Stimulated activated CD4-positive, alpha-beta T cell treated with anti-CD3 and anti-CD28 coated beads, Interleukin-4, amount 100 ng/mL, for 24 hours (primary cell): Measurements from ENCODE around the gene ELOVL1.
A peak's percentile ranks its signal among the peaks of the same experiment; 100 is the strongest.

Experiments
- DNase-seq: peaks from one replicate; pipeline ENCODE4 v3.0.0-alpha.2; 2020

The ELOVL1 gene

DNA sequence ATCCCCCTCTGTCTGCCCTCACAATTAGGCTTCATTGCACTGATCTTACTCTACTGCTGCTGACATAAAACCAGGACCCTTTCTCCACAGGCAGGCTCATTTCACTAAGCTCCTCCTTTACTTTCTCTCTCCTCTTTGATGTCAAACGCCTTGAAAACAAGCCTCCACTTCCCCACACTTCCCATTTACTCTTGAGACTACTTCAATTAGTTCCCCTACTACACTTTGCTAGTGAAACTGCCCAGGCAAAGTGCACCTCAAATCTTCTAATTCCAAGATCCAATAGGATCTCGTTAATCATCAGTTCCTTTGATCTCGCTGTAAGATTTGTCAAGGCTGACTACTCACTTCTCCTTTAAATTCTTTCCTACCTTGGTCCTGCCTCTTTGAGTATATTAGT, 14.9 kb downstream of the ELOVL1 start:
- DNase-seq = no peak

DNA sequence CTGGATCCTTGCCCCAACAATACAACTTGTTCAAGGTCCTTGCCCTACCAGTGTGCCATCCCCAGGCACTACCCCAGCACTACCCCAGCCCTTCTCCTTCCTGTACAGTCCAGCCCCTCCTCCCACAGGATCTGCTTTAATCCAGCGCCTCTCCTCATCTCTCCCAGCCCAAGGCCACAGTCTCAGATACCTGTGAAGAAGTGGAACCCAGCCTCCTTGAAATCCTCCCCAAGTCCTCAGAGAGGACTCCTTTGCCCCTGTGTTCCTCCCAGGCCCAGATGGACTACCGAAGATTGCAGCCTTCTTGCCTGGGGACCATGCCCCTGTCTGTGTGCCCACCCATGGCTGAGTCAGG, 15.5 kb downstream of the ELOVL1 start:
- DNase-seq = no peak

DNA sequence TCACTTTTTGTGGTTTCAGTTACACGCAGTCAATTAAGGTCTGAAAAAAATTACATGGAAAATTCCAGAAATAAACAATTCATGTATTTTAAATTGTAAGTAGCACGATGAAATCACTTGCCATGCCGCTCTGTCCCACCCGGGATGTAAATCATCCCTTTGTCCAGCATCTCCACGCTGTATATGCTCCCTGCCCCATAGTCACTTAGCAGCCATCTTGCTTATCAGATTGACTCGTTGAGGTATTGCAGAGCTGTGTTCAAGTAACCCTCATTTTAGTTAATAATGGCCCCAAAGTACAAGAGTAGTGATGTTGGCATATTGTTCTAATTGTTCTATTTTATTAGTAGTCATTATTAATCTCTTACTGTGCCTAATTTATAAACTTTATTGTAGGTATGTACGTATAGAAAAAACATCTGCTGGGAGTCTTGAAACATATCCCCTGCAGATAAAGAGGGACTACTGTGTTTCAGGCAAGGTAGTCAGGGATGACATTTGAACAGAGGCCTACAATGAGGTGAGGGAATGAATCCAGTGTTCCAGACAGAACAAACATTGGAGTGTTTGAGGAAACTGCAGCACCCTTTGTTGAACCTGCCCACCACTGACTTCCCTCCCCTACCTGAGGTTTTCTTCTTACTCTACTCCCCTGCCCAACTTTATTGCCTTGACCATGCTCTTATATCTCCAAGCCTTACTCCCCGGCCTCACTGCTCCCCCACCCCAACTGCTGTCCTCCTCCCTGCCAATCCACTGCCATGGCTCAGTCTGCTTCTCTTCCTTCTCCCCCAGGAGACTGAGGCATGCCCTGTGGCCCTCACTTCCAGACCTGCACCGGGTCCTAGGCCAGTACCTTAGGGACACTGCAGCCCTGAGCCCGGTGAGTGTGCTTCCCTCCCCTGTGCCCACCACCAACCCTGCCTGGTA, 16.1 kb downstream of the ELOVL1 start:
- DNase-seq = no peak

DNA sequence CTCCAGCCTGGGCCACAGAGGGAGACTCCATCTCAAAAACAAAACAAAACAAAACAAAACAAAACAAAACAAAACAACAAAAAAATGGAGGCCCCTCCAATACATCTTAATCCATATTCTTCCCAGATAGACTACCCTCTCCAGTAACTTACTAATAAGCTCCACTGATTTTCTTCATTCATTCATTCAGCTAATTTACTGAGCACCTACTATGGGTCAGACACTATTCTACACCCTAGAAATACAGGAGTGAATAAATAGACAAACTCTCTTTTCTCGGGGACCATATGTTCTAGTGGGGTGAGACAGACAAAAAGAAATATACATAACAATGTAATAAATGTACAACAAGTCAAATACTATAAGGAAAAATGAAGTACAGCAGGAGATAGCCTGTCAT, 16.8 kb downstream of the ELOVL1 start:
- DNase-seq = no peak

DNA sequence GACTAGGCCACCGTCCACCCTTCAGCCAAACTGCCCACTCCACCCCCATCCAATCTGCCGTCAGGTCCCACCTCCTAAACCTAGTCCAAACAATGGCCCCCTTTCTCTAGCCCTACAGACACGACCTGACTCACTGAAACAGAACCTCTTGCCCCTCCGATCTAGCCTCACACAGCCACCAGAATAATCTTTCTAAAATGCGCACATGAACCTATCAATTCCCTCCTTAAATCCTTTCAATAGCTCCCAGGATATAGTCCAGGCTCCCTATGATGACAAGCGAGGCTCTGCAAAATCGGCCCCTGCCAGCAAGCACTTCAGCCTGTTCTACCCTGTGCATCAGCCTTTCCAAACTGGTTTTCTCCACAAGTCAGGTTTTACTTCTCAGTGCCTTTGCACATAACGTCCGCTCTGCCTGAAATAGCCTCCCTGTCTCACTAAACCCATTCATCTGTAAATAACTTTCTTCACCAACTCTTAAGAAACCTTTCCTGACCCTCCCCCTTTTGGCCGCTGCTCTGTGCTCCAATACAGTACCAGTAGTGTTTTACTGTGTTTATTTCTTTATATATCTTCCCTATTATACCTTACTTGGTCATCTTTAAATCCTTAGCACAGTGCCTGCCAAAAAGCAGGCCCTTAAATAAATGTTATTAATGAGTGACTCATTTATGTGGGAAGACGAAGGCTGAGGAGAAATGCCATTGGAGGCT, 18.1 kb downstream of the ELOVL1 start:
- DNase-seq = no peak

DNA sequence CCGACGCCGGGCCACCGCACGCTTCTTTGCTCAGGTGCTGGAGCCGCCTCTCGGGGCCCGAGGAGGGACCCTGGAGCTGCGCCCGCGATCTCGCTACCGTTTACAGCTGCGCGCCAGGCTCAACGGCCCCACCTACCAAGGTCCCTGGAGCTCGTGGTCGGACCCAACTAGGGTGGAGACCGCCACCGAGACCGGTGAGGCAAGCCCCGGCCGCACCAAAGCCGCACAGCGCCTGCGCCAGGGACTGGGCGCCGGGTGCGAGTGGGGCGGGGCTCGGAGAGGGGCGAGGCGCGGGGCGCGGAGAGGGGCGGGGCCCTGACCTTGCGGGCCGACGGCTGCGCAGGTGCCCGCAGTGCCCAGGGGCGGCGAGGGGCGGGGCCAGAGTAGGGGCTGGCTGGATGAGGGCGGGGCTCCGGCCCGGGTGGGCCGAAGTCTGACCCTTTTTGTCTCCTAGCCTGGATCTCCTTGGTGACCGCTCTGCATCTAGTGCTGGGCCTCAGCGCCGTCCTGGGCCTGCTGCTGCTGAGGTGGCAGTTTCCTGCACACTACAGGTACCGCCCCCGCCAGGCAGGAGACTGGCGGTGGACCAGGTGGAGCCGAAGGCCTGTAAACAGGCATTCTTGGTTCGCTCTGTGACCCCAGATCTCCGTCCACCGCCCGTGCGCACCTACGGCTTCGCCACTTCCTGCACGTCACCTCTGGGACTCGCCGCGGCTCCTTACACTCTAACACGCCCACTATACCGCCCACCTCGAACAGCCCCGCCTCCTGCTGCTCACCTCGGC, 18.8 kb downstream of the ELOVL1 start:
- peak; percentile 51 for DNase-seq

DNA sequence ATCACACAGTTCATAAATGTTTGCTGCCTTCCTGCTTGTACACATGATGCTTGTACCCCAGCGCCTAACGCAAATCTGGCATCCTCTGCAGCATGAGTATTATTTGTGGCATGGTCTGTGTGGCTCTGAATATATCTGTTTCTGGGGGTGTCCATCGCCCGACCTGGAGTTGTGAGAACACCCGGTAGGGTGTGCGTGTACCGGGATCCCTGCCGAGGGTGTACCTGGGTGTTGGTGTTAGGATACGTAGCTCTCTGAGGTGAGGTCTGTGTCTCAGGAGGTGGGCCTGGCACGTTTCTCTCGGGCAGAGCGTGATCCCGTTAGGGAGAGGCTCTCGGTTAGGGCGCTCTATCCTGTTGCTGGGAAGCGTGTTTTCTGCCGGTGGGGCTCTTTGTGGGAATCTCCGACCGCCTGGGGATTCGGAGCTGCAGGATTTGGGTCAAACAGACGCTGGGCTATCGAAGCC, 19.4 kb downstream of the ELOVL1 start:
- no peak for DNase-seq

DNA sequence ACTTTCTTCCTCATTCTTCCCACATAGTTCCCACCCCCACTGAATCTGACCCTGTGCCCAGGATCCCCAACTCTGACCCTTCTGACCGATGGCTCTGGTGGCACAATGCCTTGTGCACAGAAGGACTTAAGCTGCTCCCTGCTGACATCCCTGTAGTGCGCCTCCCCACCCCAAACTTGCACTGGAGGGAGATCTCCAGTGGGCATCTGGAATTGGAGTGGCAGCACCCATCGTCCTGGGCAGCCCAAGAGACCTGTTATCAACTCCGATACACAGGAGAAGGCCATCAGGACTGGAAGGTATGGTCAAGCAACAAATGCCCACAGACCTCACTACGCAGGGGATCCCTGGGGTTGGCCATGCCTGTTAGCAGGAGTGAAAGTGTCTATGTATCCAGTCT, 21.2 kb downstream of the ELOVL1 start:
- DNase-seq = no peak

DNA sequence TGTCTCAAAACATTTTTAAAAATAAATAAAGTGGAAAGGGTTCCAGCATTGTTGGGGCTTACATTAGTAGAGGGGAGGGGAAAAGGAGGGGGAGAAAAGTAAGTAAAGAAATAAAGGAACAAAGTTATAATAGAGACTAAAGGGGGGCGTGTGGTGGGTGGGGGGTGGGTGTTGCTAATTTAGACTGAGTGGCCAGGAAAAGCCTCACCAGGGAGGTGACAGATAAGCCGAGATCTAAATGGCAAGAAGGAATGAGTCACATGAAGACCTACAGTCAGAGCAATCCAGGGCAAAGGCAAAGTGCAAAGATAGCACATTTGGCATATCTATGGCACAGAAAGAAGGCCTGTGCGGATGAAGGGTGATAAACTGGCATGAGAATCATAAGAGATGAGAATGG, 22.7 kb downstream of the ELOVL1 start:
- no peak for DNase-seq

DNA sequence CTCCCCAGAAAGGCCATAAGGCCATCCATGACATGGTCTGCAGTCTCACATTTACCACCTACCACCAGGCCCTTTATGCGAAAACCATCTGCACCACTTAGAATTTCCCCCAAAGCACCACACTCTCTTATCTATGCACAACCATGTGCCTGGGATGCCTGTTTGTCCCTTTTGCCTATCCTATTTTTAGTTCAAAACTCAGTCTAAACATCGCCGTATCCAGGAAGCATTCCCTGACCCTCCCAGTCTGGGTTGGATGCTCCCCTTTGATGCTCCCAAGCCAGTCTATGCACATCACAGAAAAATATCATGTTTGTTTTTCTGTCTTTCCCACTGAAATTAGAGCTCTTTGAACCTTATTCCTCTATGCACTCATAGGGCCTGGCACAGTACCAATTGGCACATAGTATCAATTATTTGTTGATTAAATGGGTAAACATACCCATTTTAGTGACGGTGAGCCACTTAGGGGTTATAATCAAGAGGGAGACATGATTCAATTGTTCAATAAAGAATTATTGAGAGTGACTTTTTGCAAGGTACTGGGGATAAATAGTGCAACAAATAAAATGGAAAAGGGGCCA, 23.5 kb downstream of the ELOVL1 start:
- DNase-seq = no peak

DNA sequence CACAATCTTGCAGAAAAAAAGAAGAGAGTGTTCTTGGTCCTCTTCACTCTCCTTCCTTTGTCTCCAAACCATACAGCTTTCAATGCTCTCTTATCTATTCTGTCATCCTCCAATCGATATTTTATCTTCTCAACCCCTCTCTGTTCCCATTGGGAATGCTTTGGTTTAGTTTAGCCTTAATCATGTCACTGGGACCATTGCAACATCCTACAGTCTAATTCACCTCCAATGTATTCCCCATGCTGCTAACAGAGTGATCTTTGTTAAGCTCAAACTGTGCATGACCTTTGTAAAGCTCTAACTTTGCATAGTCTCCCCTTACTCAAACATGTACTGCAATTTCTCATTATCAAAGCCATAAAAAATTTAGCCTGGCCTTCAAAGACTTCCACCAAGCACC, 27.3 kb downstream of the ELOVL1 start:
- DNase-seq = no peak

DNA sequence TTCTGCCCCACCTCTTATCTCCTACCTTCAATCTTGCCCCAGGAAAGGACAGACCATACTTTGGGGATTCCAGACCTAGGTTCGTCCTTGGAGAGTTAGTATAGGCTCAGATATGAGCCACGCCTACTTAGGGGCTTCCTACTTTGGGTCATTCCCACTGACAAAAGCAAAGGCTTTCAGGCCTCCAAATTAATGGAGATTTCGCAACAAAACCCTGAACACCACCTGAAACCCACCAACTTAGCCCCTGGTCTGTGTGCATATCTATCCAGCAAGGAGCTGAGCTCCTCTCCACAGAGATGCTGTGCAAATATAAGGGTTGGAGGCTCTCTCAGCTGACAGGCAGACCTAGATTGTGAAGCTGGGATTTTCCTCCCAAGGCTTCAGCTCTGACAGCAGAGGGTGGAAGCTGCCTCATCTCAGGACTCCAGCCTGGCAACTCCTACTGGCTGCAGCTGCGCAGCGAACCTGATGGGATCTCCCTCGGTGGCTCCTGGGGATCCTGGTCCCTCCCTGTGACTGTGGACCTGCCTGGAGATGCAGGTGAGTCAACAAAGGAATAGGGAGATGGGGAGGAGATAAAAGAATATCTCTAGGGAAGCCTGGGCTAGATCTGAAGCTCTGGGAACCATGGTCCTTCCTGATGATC, 28.1 kb downstream of the ELOVL1 start:
- DNase-seq = no peak

DNA sequence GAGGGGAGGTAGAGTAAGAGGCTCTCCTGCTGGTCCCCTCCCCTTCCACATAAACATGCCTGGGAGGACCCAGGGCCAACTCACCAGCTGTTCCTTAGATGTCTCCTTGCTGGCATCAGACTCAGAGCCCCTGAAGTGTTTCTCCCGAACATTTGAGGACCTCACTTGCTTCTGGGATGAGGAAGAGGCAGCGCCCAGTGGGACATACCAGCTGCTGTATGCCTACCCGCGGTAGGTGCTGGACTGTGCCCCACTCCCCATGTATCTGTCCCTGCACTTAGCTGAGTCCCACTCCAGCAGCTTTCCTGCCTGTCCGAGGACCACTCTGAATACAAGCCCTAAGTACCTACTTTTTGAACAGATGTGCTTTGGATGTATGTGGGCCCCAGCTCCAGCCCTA, 29.8 kb downstream of the ELOVL1 start:
- DNase-seq = no peak

DNA sequence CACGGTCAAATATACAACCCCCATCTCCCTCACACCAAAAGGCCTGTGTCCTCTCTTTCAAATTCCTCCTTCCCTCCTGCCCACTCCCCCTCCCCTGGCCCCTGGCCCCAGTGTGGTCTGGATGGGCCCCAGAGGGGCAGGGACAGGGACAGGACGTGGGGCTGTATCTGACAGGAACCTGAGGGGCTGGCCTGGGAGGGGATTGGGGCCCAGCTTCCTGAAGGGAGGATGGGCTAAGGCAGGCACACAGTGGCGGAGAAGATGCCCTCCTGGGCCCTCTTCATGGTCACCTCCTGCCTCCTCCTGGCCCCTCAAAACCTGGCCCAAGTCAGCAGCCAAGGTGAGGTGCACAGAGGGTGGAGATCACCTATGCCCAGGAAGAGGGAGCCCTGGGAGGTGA, 30.2 kb downstream of the ELOVL1 start, which contains the start of gene MPL:
MPL (plus strand) TSS at position 231 of the 400 bp plus-strand sequence; CDS start at position 262, 31 bp downstream.
- no peak for DNase-seq

DNA sequence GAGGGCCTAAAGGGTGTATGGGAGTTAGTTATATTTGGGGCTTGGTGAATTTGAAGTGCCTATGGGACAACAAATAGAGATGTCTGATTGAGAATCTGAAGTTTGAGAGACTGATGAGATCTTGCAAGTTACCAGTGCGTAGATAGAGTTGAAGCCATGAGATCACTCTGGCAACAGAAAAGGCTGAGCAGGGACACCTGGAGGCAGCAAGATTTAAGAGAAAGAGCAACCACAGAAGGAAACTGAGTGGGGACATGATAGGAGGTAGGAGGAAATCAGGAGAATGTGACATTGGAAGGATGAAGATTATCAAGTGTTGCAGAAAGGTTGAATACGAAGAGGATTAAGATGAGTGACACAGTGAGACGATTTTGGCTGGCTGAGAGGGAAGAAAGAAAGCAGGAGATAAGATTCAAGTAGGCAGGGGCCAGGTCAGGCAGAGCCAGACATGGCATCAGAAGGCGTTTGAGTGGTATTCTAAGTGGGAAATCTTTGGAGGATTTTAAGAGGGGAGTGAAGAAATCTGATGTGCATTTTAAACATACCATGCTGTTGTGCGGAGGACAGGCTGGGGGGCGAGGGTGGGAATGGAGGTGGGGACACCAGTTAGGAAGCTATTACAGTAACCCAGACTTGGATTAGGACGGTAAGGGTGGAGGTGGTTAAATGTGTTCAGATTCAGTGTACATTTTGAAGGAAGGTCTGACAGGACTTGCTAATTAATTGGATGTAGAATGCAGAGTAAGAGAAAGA, 33.2 kb downstream of the ELOVL1 start:
- DNase-seq = no peak

DNA sequence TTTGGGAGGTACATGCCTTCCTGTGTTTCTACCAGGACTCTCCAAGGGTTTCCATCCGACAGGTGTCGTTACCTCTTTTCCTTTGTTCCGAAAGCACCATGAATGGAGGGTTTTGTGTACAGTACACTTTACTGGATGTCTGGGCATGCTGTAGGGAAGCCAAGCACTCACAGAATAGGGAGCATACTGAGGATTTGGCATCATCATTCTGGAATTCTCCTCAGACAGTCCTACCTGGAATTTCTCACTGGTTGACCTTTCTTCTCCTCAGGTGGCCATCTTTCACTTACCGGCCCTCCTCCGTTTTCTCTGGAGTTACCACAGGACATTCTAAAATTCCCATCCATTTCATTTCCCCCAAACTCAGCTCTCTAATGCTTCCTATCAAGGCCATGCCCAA, 36.1 kb downstream of the ELOVL1 start:
- no peak for DNase-seq

DNA sequence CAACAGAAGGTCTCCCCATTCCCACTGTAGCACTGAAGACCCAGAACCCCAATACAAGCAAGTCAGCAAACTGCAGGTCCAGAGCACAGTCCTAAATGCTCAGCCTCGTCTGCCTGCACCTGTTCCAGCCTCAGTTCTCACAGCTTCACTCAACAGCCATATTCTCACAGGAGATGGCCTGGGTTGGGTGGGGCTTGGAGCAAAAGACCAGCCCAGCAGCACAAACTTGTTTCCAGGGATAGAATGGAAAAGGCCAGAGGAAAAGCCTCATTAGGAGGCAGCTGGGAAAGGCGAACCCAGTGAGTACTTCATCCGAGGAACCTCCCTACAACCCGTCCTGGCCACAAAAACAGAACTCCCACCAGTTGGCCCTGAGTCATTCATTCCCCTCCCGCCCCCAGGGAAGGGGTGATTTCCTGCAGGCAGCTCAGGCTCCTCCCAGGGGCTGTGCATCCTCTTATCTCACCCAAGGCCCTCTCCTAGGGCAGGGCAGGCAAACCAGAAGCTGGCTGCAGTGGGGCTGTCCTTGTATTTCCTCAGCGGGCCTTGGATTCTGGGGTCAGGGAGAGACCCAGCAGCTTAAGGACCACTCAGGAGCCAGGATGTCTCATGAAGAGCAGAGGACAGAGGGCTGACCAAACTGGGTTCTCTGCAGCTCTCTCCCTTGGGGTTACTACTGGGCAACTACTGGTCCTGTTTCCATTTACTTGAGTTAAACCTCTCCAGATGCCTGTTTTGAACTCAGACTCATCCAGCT, 37.6 kb downstream of the ELOVL1 start:
- DNase-seq = peak; percentile 73

DNA sequence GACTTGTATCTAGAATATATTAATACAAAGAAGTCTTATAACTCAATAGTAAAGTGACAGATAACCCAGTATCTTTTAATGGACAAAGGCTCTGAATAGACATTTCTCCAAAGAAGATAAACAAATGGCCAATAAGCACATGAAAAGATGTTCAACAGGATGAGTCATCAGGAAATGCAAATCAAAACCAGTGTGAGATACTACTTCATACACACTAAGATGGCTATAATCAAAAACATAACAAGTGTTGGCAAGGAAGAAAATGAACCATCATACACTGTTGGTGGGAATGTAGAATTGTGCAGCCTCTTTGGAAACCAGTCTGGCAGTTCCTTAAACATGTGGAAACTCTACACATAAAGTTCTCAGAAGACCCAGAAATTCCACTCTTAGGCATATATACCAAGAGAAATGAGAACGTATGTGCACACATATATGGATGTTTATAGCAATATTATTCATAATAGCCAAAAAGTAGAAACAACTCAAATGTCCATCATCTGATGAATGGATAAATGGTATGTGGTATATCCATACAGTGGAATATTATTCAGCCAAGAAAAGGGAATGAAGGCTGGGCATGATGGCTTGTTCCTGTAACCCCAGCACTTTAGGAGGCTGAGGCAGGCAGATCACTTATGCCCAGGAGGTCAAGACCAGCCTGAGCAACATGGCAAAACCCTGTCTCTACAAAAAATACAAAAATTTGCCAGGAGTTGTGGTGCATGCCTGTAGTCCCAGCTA, 40.1 kb downstream of the ELOVL1 start:
- DNase-seq = no peak

DNA sequence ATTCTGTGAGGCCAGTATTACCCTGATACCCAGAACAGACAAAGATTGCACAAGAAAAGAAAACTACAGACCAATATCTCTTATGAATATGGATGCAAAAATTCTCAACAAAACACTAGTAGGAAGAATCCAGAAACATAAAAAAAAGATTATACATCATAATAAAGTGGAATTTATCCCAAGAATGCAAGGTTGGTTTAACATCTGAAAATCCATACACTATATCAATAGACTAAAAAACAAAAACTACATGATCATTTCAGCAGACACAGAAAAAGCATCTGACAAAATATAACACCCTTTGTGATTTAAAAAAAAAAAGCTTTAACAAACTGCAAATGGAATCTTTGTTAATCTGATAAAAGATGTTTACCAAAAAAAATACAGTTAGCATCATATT, 42.4 kb downstream of the ELOVL1 start:
- DNase-seq = no peak

DNA sequence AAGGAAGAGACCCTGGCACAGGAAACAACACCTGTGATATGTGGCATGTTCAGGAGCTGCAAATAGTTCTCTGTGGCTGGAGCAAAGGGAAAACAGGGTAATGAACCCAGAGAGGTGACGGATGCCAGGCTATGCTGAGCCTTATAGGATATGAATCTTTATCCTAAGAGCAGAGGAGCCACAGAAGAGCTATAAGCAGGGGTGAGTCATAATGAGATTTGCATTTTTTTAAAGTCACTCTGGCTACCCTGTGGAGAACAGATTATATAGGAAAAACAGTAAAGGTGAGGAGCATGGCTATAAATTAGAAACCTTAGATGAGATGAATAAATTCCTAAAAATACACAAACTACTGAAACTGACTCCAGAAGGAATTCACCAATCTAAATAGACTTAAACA, 43.0 kb downstream of the ELOVL1 start:
- DNase-seq = no peak
